ENCODE measurements around the gene CFAP20DC. TPM values are rescaled to one million over a fixed set of nuclear protein-coding genes. Genes with fewer than 3 reads are reported as not detected.

The CFAP20DC gene
- total and polyA plus RNA-seq, 2 experiments from 2014 or later: 2.2 to 2.3 TPM

GRCh38 chr3:58993547-58993946 is 56.3 kb downstream of the CFAP20DC start:
- no peak overlapping the region for H3K4me2 ChIP-seq
- TF ChIP-seq CTCF (IDR thresholded peaks at IDR 0.05; ENCODE audit: poor library complexity) (no peak), EZH2 (IDR thresholded peaks at IDR 0.05; ENCODE audit: borderline replicate concordance) (no peak), EZH2phosphoT487 (IDR thresholded peaks at IDR 0.05; ENCODE audit: low read depth, severe bottlenecking, unreplicated experiment) (no peak)

GRCh38 chr3:58991623-58992022 is 58.2 kb downstream of the CFAP20DC start:
- no peaks in the 10 kb centered on the region for H3K4me1 ChIP-seq (ENCODE audit: insufficient read depth)
- no peak overlapping the region for H3K4me3 ChIP-seq
- no peak for DNase-seq (ENCODE audit: low spot score)
- H3K79me2 ChIP-seq: no peaks in the 10 kb centered on the region
- no peaks in the 10 kb centered on the region for H3K36me3 ChIP-seq (replicated peaks; ENCODE audit: insufficient read depth, low read depth)
- 89% methylated on average over 5 of the region's 5 CpGs for WGBS (ENCODE audit: low lambda C conversion rate, missing lambda C conversion rate)
- TF ChIP-seq EZH2phosphoT487 (IDR thresholded peaks at IDR 0.05; ENCODE audit: low read depth, severe bottlenecking, unreplicated experiment): no peak
- TF ChIP-seq CTCF (IDR thresholded peaks at IDR 0.05; ENCODE audit: poor library complexity): no peak
- no peak overlapping the region for H2AFZ ChIP-seq
- H3K27me3 ChIP-seq: no peaks in the 10 kb centered on the region
- H4K20me1 ChIP-seq (ENCODE audit: insufficient read depth, poor library complexity, severe bottlenecking): no peaks in the 10 kb centered on the region
- no peaks in the 10 kb centered on the region for H3K9me3 ChIP-seq (ENCODE audit: low read depth)
- no peaks in the 10 kb centered on the region for H3K9me2 ChIP-seq (replicated peaks; ENCODE audit: insufficient read depth)
- H3K4me2 ChIP-seq: no peak overlapping the region
- no peak overlapping the region for H3K27ac ChIP-seq

More at GRCh38 chr3:58993547-58993946, 56.3 kb downstream of the CFAP20DC start:
- H3K9me2 ChIP-seq (replicated peaks; ENCODE audit: insufficient read depth): no peaks in the 10 kb centered on the region
- no peak overlapping the region for H3K4me3 ChIP-seq
- no peaks in the 10 kb centered on the region for H3K27me3 ChIP-seq
- H3K27ac ChIP-seq: no peak overlapping the region
- H3K9me3 ChIP-seq (ENCODE audit: low read depth): no peaks in the 10 kb centered on the region
- H3K36me3 ChIP-seq (replicated peaks; ENCODE audit: insufficient read depth, low read depth): no peaks in the 10 kb centered on the region
- H2AFZ ChIP-seq: no peak overlapping the region
- no peaks in the 10 kb centered on the region for H4K20me1 ChIP-seq (ENCODE audit: insufficient read depth, poor library complexity, severe bottlenecking)
- H3K79me2 ChIP-seq: no peaks in the 10 kb centered on the region
- H3K4me1 ChIP-seq (ENCODE audit: insufficient read depth): peaks cover under 1% of the 10 kb centered on the region
- no peak for DNase-seq (ENCODE audit: low spot score)
- WGBS (ENCODE audit: low lambda C conversion rate, missing lambda C conversion rate): 93% methylated on average over 2 of the region's 2 CpGs

- Histone ChIP-seq H3K9me2 (replicated peaks; ENCODE audit: insufficient read depth) (no peaks in the 10 kb centered on the region), H3K27ac (no peak overlapping the region), H3K4me3 (no peak overlapping the region), H3K9me3 (ENCODE audit: low read depth) (no peaks in the 10 kb centered on the region), H2AFZ (no peak overlapping the region), H3K36me3 (replicated peaks; ENCODE audit: insufficient read depth, low read depth) (no peaks in the 10 kb centered on the region), H3K4me2 (no peak overlapping the region), H3K27me3 (no peaks in the 10 kb centered on the region), H4K20me1 (ENCODE audit: insufficient read depth, poor library complexity, severe bottlenecking) (no peaks in the 10 kb centered on the region), H3K79me2 (no peaks in the 10 kb centered on the region), H3K4me1 (ENCODE audit: insufficient read depth) (no peaks in the 10 kb centered on the region)
- TF ChIP-seq EZH2 (IDR thresholded peaks at IDR 0.05; ENCODE audit: borderline replicate concordance): no peak
- no peak for TF ChIP-seq EZH2phosphoT487 (IDR thresholded peaks at IDR 0.05; ENCODE audit: low read depth, severe bottlenecking, unreplicated experiment)
- TF ChIP-seq CTCF (IDR thresholded peaks at IDR 0.05; ENCODE audit: poor library complexity): no peak
- DNase-seq (ENCODE audit: low spot score): no peak
Measured at GRCh38 chr3:58991026-58991425, 58.8 kb downstream of the CFAP20DC start.

- H3K27me3 ChIP-seq: no peaks in the 10 kb centered on the region
- H4K20me1 ChIP-seq (ENCODE audit: insufficient read depth, poor library complexity, severe bottlenecking): no peaks in the 10 kb centered on the region
- DNase-seq (ENCODE audit: low spot score): no peak
- no peaks in the 10 kb centered on the region for H3K9me2 ChIP-seq (replicated peaks; ENCODE audit: insufficient read depth)
- no peak overlapping the region for H3K4me2 ChIP-seq
- H3K9me3 ChIP-seq (ENCODE audit: low read depth): no peaks in the 10 kb centered on the region
- no peak overlapping the region for H3K4me3 ChIP-seq
- H3K27ac ChIP-seq: no peak overlapping the region
- no peaks in the 10 kb centered on the region for H3K79me2 ChIP-seq
- TF ChIP-seq CTCF (IDR thresholded peaks at IDR 0.05; ENCODE audit: poor library complexity): no peak
- TF ChIP-seq EZH2 (IDR thresholded peaks at IDR 0.05; ENCODE audit: borderline replicate concordance): no peak
- no peak for TF ChIP-seq EZH2phosphoT487 (IDR thresholded peaks at IDR 0.05; ENCODE audit: low read depth, severe bottlenecking, unreplicated experiment)
- H2AFZ ChIP-seq: no peak overlapping the region
- no peaks in the 10 kb centered on the region for H3K4me1 ChIP-seq (ENCODE audit: insufficient read depth)
- H3K36me3 ChIP-seq (replicated peaks; ENCODE audit: insufficient read depth, low read depth): no peaks in the 10 kb centered on the region
Measured at GRCh38 chr3:58989955-58990354, 59.9 kb downstream of the CFAP20DC start.
